ENCODE measurements around the gene ARHGAP40.

DNA sequence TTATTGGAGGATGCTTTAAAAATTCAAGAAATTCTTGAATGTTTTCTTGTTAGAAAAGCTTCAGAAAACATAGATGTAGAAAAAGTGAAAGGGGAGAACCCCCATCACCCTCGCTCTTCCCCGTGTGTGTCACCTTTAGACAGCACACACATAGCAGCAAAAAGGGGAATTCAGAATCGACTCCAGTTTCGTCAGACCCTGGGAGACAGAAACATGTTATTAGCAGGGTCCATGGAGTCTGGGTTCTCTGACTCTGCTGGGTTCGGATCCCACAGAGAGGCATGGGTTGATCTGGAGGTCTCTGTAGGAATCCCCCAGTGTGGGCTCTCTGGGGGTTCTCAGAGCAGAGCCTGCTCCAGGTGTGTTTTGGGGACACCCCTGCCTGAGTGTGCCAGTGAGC, 43.7 kb downstream of the ARHGAP40 start:
- no peak for TF ChIP-seq CEBPB (IDR thresholded peaks at IDR 0.05; ENCODE audit: low read depth, low read length)
- TF ChIP-seq POU5F1 (IDR thresholded peaks at IDR 0.05; ENCODE audit: low read depth, low read length) = no peak
- TF ChIP-seq, protein P1, sequence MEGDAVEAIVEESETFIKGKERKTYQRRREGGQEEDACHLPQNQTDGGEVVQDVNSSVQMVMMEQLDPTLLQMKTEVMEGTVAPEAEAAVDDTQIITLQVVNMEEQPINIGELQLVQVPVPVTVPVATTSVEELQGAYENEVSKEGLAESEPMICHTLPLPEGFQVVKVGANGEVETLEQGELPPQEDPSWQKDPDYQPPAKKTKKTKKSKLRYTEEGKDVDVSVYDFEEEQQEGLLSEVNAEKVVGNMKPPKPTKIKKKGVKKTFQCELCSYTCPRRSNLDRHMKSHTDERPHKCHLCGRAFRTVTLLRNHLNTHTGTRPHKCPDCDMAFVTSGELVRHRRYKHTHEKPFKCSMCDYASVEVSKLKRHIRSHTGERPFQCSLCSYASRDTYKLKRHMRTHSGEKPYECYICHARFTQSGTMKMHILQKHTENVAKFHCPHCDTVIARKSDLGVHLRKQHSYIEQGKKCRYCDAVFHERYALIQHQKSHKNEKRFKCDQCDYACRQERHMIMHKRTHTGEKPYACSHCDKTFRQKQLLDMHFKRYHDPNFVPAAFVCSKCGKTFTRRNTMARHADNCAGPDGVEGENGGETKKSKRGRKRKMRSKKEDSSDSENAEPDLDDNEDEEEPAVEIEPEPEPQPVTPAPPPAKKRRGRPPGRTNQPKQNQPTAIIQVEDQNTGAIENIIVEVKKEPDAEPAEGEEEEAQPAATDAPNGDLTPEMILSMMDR (IDR thresholded peaks at IDR 0.05; ENCODE audit: control extremely low read depth in 1 of 3, insufficient read depth in 1 of 3, low read depth in 1 of 3, low read length in 3 of 3) = no peak
- no peak for TF ChIP-seq ZNF274 (IDR thresholded peaks at IDR 0.05; ENCODE audit: borderline replicate concordance, extremely low read depth, low read length)
- TF ChIP-seq, protein P2, sequence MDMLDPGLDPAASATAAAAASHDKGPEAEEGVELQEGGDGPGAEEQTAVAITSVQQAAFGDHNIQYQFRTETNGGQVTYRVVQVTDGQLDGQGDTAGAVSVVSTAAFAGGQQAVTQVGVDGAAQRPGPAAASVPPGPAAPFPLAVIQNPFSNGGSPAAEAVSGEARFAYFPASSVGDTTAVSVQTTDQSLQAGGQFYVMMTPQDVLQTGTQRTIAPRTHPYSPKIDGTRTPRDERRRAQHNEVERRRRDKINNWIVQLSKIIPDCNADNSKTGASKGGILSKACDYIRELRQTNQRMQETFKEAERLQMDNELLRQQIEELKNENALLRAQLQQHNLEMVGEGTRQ (IDR thresholded peaks at IDR 0.05; ENCODE audit: low read length) = no peak
- TF ChIP-seq TCF12 (IDR thresholded peaks at IDR 0.05; ENCODE audit: low read depth, low read length) = no peak
- no peak for TF ChIP-seq RAD21 (IDR thresholded peaks at IDR 0.05 in 1 of 2, conservative IDR thresholded peaks at IDR 0.05 in 1 of 2; ENCODE audit: low read depth in 2 of 2, low read length in 2 of 2)
- TF ChIP-seq, protein P3, sequence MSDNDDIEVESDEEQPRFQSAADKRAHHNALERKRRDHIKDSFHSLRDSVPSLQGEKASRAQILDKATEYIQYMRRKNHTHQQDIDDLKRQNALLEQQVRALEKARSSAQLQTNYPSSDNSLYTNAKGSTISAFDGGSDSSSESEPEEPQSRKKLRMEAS (IDR thresholded peaks at IDR 0.05) = no peak

Data from H1 (cell line).